Activated CD4-positive, alpha-beta T cell treated with anti-CD3 and anti-CD28 coated beads for 4 hours (primary cell): ENCODE results near the gene FAM222B.
"Not testable (repeated sequence)": the region's sequence is repeated elsewhere in the genome, so short reads cannot be mapped to it uniquely, and the experiment has no call there.

Experiments used
- DNase-seq, 2 donors: peaks; one replicate each; pipeline ENCODE4 v3.0.0-alpha.2; 2020

The FAM222B gene

DNA sequence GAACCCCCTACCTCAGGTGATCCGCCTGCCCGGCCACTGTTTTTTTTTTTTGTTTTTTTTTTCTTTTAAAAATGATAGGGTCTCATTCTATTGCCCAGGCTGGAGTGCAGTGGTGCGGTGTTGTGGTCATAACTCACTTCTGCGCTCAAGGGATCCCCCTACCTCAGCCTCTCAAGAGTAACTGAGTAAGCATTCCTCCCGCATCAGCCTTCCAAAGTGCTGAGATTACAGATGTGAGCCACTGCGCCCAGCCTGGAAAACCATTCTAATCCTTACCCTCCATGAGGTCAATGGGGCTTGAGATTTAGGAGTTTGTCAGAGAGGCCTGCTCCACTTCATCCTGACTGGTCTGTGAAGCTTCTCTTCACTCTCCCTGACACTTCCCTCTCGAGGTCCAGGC lies 24.7 kb upstream of the FAM222B start:
- no peak for DNase-seq

DNA sequence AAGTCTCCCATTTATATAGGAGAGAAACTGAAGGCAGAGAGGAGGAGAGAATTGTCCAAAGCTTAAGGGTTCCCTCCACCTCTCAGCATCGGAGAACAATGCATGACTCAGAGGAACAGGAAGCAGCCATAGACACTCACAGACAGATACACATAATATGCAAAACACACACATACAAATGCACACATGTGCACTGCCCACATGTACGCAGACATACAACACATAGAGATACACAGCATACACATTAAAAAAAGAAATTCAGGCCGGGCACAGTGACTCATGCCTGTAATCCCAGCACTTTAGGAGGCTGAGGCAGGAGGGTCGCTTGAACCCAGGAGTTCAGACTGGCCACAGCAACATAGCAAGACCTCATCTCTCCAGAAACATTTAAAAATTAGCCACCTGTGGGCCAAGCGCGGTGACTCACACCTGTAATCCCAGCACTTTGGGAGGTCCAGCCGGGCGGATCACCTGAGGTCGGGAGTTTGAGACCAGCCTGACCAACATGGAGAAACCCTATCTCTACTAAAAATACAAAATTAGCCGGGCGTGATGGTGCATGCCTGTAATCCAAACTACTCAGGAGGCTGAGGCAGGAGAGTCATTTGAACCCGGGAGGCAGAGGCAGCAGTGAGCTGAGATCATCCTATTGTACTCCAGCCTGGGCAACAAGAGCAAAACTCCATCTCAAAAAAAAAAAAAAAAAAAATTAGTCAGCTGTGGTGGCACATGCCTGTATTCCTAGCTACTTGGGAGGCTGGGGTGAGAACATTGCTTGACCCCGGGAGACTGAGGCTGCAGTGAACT lies 23.6 kb upstream of the FAM222B start:
- no peak for DNase-seq

DNA sequence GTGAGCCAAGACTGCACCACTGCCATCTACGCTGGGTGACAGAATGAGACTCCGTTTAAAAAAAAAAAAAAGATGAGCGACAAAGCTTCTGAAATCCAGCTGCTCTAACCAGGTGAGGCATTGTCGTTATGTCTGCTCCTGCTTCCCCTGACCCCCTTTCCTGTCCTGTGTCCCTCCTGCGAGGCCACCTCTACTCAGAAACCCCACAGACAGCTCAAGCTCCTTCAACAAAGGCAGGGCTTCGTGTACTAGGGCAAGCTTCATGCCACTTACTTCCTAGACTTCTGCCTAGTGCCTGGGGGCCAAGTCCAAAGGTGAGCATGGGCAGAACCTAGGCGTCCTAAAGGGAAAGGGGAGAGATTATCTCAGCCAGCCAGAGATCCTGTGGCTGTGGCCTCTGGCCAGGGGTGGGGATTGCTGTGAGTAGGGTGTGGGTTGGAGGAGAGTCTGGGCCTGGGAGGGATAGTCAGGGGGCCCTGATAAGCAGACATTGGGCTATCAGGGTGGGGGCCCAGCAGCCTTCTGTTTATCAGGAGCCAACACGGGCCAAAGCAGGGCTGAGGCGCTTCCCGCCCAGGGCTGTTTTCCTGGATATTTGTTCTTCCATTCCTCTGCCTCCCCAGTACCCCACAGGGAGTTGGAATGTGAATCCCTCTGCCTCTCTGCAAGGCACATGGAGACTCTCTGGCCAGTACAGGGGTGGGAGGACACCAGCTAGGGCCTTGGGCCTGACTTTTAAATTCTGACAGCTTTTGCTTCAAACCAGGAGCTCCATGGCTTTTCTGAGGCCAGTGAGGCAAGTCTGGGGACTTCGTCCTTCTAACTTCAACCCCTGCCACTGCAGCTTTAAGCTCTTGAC lies 22.6 kb upstream of the FAM222B start:
- DNase-seq, result no peak

DNA sequence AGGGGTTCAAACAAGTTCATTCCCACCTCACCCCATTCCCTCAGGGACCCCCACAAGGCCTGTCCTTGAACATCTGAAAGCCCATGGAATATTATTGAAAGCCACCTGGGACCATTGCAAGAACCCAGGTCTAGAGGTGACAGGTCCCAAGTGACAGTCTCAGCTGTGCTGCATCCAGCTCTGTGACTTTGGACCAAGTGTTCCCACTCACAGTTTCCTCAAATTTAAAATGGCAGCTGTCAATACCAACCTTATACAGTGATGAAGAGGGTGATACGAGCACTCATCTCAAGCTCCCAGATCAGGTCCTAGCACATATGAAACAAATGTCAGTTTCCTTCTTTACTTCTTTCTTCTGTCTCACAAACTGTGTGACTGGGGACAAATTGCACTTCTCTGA lies 21.4 kb upstream of the FAM222B start:
- no peak for DNase-seq

DNA sequence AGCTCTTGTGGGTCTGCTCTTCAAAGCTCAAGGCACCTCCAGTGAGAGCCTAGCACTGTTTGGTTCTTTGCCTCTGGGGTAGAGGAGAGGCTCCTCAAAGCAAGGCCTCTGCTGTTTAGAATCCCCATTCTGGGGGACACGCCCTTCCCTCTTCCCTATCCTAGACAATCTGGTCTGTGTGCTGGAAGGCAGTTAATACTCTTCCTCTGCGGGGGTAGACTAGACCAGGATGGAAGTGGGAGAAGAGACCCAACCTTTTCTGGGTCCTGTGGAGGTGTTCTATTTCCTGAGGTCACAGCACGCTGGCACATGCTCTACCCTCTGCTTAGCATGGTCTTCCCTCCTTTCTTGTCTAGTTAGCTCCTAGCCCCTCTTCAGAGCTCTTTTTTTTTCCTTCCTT lies 20.0 kb upstream of the FAM222B start:
- no peak for DNase-seq

DNA sequence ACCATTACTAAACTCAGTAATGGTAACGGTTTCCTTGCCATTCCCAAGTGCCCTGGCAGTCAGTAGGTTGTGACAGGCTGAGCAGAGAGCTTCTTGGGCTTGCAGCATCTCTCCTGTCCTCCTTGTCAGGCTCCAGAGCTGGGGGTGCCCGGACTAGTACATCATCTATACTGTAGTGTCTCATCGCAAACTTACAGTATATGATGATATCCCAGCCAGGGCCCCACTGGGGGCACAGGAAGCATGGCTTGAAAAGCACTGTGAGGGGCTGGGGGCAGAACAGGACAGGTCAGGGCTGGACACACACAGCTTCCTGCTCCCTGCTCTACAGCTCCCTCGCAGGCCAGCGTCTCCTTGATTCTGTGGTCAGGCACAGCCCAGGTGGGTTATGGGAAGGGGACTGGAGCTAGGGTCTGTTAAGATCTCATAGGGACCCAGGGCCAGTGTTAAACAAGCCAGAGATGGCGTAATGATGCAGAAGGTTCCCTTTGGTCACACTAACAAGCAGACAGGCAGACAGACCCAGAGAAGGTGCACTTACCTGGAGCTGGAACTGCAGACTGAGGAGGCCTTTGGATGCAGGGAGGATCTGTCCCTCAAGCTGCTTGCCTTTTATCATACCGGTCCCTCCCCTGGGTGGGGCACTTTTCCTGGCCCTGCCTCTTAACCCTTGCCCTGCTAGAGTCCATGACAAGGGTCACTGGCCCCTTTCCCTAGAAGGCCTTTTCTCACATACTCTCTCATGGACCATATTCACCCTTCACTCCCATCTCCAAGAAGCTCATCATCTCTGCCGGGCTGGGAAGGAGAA lies 19.0 kb upstream of the FAM222B start:
- no peak for DNase-seq

DNA sequence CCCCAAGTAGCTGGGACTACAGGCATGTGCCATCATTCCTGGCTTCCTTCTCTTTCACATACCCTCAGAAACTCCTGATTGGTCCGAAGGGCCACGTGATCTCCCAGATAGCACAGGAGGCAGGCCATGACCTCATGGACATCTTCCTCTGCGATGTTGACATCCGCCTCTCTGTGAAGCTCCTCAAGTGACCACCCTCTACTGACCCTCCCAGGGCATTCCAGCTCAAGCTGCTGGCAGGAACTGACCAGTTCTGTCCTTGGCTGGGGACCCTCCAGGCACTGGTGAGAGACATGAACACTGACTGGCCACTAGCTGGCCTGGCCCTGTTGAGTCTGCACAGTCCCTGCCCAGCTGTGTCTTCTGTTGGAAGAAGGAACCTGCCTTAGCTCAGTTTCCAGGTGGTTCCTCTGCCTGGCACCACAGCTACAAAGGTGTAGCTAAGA lies 17.8 kb upstream of the FAM222B start:
- DNase-seq, result no peak

DNA sequence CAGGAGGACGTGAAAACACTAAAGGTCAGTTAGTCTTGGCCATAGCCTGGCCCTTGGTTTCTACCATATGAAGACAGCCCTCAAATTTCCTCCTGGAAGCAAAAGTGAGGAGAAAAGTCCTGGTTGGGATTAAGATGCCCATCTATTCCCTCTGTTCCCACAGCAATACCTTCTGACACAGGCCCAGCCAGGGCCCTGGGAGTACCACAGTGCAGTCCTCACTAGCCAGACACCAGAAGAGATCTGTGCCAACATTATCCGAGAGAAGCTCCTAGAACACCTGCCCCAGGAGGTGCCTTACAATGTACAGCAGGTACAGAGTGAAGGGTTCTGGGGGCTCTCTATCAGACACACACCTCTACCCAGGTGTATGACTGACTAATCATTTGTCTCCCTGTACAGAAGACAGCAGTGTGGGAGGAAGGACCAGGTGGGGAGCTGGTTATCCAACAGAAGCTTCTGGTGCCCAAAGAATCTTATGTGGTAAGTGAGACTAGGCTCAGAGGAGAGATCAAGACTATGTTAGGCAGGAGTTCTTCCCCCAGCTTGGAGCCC lies 16.3 kb upstream of the FAM222B start:
- DNase-seq, result no peak

DNA sequence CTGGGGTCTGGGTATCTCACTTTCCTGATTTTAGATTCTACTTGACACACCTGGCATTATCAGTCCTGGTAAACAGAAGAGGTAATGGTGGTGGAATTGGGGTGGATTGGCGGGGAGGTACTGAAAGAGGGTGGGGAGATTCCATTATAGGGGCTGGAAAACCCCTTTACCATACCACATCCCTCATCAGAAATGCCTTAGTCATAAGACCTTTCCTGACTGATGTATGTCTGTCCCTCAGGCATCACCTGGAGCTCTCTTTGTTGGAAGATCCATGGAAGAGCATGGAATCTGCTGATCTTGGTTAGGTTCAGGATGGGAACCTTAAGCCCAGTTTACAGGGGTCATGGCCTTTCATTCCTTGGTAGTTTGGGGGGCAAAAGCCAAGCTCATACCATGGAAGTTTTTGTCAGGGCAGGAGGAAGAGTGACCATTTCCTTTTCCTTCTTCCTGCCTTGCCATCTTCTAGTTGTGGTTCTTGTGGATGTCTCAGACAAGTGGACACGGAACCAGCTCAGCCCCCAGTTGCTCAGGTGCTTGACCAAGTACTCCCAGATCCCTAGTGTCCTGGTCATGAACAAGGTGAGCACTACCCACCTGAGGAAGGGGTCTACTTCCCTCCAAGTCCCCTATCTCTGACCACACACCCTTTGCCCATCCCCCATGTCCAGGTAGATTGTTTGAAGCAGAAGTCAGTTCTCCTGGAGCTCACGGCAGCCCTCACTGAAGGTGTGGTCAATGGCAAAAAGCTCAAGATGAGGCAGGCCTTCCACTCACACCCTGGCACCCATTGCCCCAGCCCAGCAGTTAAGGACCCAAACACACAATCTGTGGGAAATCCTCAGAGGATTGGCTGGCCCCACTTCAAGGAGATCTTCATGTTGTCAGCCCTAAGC lies 15.6 kb upstream of the FAM222B start:
- DNase-seq, result no peak

DNA sequence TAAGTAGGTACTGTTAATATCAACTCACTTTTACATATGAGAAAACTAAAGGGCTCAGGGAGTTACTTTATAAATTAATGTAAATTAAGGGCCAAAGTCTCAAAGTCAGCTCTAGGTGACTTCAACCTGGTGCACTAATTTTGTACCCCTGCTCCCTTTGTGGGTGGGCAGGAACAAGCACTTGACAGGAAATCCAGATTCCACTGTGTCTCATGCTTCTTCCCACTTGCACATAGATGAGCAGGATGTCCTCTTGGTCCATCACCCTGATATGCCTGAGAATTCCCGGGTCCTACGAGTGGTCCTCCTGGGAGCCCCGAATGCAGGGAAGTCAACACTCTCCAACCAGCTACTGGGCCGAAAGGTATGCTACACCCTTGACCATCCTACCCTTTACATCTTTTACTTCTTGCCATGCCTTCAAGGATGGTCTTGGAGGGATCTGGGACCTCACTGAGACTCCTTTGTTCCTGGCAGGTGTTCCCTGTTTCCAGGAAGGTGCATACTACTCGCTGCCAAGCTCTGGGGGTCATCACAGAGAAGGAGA lies 13.5 kb upstream of the FAM222B start:
- DNase-seq, result no peak

DNA sequence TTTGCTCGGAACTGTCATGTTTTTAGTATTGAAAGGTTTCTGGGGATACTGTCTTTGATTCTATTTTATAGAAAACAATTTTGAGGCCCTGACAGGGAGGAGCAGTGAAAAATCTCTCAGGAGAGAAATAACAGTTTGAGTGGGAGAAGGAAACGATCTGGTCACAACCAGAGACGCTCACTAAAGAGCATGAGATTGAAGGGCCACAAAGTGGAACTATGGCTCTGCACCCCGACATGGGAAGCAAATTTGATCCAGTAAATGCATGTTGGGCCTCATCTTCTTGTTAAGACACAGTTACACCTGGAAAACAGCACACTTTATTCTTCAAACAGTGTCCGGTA lies 12.7 kb upstream of the FAM222B start:
- no peak for DNase-seq

DNA sequence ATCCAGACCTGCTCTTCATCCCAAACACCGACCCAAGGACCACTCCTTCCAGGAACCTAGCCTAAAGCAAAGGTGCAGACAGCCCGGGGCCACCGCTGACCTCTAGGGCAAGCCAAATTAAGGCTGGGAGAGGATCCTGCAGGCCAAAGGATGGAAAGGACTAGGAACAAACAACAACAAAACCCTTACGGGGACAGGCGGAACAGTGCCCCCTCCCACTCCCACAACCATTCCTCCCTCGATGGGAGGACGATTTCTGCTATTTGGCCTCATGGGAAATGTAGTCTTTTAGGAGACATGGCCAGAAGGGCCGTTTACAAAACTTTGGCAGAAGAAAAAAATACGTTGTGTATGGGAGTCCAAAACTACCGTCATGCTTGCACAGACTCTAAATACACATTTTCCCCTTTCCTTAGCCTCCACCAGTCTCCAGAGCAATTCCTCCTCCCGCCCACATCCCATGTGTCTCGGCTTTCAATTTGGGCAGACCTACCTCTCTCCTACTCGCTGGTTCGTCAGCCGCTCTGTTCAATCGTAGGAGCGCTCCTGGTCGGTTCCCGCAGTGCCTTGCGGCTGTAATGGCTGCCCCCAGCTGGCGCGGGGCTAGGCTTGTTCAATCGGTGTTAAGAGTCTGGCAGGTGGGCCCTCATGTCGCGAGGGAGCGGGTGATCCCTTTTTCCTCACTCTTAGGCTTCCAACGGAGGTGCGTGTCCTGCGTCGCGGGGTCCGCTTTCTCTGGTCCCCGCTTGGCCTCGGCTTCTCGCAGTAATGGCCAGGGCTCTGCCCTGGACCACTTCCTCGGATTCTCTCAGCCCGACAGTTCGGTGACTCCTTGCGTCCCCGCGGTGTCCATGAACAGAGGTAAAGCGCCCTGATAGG lies 12.1 kb upstream of the FAM222B start, which contains the start of gene ERAL1:
TSS of gene ERAL1 (plus strand) at position 560 of the 879 bp plus-strand sequence. CDS start at position 579, 19 bp downstream.
- peak; percentile 78 to 80 for DNase-seq

DNA sequence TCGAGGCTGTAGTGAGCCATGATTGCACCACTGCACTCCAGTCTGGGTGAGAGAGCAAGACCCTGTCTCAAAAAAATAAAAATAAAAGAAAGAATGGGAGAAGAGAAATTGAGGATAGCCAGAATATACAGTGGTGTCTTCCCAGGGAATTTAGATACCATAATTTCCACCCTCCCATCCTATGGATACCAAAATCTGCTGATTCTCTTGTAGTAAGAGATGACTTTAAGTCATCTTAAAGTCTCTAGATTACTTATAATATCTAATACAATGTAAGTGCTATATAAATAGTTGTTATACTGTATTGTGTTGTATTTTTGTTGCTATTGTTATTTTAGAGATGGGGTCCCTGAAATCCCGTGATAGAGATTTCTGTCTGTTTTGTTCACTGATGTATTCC lies 10.7 kb upstream of the FAM222B start:
- DNase-seq, result no peak

DNA sequence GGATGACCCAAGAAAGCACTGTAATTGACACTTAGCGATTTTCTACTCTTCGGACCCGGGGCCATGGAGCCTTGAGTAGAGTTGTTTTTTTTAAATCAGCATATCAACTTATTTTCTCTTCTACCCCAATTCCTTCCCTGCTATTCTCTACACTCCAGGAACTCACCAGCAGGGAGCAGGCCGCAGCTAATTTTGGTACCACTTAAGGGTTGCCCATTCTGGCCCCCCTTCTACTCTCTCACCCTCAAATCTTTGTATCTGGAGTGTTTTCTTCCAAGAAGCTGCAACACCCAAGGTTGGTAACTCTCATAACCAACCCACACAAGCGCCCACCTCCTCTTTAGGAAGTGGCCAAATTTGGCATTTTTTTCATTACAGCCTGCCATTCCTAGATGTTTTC lies 6.7 kb upstream of the FAM222B start:
- no peak for DNase-seq

DNA sequence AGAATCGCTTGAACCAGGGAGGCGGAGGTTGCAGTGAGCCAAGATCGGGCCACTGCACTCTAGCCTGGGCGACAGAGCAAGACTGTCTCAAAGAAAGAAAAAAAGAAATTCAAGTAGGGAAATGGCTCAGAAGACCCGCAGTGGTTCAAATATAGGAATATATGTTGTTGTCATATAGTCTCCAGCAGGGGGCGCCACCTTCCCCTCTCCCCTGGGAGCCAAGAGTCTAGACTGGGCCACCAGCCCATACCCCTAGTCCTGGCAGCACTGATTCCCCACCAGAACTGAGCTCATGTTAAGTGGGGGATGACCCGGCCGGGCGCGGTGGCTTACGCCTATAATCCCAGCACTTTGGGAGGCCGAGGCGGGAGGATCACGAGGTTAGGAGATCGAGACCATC lies 6.1 kb upstream of the FAM222B start:
- peak; percentile 47 to 52 for DNase-seq

DNA sequence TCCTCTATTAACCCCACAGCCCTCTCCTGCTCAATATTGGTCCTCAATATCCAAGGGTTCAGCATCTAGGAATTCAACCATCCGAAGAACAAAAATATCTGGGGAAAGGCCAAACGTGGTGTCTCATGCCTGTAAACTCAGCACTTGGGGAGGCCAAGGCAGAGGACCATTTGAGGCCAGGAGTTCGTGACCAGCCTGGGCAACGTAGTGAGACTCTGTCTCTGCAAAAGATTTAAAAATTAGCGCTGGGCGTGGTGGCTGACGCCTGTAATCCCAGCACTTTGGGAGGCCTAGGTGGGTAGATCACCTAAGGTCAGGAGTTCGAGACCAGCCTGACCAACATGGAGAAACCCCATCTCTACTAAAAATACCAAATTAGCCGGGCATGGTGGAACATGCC lies 4.1 kb upstream of the FAM222B start:
- not testable (repeated sequence) for DNase-seq

DNA sequence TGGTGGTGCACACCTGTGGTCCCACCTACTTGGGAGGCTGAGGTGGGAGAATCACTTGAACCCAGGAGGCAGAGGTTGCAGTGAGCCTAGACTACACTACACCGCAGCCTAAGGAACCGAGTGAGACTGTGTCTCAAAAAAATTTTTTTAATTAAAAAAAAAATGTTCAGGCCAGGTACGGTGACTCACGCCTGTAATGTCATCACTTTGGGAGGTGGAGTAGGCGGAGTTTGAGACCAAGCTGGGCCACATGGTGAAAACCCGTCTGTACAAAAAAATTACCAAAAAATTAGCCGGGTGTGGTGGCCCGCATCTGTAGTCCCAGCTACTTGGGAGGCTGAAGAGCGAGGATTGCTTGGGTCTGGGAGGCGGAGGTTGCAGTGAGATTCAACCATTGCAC lies 3.6 kb upstream of the FAM222B start:
- DNase-seq, result peak; percentile 16 to 25

DNA sequence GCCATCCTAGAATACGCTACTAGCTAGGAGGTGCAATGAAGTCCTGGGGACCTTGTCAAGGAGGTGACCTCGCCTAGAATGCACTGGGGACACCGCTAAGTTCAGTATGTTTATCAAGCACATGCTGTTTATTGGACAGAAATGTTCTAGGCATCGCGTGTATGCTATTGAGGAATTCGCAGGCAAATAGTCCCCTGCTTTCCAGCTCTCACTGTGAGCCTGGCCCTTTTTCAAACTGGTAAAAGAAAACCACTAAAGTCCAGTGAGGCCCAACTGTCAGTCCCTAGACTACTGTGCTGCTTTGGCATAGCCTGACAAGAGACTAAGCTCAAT lies 1.2 kb upstream of the FAM222B start:
- no peak for DNase-seq

DNA sequence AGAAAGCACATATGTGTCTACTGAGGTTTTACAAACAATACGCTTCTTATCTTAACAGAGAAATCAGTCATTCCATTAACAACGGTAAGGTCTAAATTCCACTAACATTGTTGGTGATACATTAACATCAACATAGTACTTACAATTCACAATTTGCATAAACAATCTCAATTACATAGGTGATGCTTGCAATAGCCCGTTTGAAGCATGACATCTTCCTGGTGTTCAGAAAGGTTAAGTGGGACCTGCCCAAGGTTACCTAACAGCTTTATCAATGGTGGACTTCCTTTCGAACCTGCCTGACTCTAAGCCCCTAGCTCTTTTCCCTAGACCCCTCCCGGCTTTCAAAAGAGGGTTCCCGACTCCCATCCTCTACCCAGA lies 699 bp downstream of the FAM222B start:
- no peak for DNase-seq

DNA sequence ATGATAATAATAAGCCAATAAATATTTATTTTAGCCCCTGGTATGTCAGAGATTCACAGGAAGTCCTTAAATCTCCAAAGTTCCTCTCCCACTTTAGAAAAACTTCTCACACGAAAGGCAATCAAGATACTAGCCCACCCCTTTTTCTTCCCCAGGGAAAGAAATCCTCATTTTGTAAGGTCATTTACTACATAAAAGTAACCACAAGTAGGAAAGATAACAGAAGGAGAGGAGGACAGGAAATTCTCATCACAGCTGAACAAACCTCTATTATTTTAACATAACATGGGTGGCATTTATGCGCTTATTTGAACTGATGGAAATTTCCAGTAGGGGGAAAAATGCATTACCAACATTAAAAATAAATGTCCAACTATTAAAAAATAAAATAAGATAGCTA lies 3.4 kb downstream of the FAM222B start:
- DNase-seq, result no peak

DNA sequence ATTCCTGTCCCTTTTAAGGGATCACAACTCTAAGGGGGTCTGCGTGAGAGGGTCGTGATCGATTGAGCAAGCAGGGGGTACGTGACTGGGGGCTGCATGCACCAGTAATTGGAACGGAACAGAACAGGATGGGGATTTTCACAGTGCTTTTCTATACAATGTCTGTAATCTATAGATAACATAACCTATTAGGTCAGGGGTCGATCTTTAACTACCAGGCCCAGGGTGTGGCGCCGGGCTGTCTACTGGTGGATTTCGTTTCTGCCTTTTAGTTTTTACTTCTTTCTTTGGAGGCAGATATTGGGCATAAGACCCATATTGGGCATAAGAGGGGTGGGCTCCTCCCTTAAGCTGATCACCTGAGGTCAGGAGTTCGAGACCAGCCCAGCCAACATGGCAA lies 6.0 kb downstream of the FAM222B start:
- DNase-seq, result not testable (repeated sequence)
